CD4-positive, alpha-beta T cell treated with Interleukin-15 for 4 hours (primary cell): ENCODE data around the gene ZFAND3.

Experiments used
- DNase-seq: peaks from one replicate; pipeline ENCODE4 v3.0.0-alpha.2; 2020; ENCODE audit warnings: low spot score

The ZFAND3 gene

DNA sequence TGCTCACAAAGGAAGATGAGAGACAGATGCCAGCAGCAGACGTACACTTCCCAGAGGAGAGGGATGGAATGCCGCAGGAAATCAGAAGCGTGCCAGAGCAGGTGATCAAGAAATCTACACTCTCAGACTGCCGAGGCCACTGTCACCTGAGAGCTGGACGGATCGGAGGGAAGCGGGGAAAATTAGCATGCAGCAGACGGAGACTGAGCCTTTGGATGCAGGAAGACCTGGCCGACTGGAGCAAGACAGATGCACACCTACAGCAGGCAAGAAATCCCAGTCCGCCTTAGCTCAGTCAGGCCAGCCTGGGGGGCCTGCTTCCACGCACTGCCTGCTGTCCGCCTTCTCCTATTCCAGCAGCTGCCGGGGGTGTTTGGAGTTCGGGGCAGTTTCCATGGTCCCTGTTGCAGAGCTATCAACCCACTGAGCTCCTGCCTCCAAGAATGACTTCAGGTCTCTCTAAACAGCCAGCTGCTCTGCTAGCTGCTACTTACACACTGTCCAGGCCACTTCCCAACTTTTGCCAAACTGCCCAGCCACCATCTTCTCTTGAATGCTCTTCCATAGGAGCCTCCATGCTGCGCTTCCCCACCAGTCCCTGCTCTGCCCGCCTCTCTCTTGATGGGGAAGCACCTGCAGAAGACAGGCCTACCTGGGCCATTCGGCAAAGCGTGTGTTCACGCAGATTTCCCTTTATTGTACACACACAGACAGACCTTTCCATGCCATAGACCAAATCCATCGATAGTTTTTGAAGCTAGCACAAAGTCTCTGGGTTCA, 368.5 kb downstream of the ZFAND3 start:
- DNase-seq, result no peak

GRCh38 chr6:38188677-38189335, 369.3 kb downstream of the ZFAND3 start:
- no peak for DNase-seq

DNA sequence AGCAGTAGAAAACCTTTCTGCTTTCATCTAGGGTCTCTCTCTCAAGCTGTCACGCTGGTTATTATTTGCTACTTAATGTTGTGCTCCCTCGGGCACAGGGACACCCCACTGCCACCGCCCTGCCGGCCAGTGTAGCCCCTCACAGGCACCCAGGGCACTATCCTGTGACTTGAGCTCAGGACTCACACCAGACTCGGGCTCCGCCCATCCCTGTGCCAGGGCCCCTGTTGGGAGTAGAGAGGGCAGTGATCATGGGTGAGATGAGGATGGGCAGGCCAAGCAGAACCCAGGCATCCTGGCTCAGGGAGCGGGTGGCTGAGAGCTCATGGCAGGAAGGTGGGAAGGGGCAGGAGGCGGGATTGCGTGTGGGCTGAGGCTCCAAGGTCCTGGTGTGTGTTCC, 371.9 kb downstream of the ZFAND3 start:
- DNase-seq, result no peak

DNA sequence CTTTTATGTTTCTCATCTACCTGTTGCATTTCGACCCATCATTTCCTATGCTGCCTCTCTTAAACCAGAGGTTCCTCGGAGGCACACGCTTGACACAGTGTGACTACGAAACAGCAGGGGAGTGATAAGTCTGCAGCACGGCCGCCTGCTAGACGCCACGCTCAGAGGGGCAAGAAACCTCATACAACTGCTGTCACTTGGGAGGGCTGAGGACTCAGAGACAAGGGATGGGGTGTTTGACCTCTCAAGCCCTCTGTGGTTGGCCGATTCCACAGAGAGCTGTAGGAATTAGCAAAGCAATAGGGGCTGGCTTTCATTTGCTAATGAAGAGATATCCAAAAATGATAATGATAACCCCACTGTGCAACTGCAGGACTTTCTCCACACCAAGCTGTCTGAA, 372.5 kb downstream of the ZFAND3 start:
- no peak for DNase-seq

- no peak for DNase-seq
Observed at GRCh38 chr6:38192487-38192886, 373.0 kb downstream of the ZFAND3 start.

DNA sequence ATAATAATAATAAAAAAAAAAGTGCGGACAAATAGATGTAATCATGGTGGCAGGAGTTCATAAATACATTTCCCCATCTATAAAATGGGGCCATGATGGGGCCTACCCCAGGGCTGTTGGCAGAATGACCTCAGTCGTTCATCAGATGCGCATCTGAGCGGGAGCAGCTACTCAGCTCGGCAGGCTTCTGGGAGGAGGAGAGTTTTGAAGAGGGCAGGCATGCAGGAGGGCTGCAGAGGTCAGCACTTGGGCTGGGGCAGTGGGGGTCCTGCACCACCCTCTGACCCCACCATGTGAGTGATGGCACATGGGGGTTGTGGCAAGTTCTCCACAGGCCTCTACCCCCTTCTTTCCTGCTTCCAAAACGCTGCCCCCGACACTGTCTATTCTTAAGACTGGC, 373.5 kb downstream of the ZFAND3 start:
- DNase-seq, result no peak

DNA sequence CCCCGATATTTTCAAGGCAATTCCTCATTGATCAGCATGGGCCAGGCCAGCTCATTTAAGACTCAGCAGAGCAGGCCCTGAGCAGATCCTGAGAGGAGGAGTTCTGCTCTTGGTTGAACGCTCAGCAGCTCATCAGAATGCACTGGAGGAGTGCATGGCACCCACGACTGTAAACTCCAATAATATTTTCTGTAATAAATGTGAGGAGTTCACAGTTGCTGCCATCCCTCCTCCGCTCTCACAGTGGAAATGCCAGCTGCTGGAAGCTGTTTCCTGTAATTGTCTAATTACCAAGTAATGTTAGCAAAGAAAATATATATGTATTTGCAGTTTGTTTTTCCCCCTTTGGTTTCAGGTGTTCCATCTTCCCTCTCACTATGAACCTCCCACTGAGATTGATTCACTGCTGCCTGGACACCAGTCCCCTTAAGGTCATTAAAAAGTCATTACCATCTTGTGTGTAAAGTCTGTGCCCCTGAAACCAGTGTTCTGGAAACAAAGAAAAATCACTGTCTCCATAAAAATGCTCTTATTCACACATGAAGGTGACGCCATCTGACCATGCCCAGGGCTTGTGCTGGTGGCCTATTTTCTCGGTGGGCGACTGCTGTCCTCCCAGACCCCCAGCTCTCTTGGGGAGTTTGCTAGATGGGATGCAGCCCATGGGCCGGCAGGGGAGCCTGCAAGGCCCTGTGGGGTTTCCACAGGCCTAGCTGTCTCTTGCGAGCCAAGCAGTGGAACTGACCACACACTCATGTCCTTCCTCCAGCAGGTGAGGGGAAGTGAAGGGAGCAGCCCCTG, 374.2 kb downstream of the ZFAND3 start:
- DNase-seq, result no peak

- no peak for DNase-seq
Observed at GRCh38 chr6:38194282-38194572, 374.7 kb downstream of the ZFAND3 start.

- DNase-seq, result no peak
Observed at GRCh38 chr6:38194589-38194988, 375.1 kb downstream of the ZFAND3 start.

DNA sequence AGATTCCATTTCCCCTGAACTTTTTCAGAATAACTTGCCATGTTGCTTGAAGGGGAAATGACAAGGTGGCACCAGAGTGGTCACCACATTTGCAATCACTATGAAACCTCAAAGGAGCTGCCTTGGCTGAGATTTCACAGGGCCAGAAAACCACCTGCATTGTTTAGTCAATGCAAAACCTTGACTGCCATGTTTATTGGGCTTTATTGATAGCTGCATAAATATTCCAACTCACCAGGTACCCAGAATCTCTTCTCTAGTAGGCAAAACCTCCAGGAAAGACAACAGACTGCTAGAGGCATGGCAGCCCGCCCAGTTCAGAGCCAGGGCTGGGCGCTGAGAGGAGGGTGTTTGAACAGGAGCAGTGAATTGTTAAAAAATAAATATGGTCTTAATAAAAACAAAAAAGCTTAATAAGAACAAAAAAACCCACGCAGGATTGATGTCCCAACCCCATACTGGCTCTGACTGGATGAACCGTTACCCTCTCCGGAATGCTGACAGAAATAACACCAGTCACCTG, 375.6 kb downstream of the ZFAND3 start:
- no peak for DNase-seq

GRCh38 chr6:38198219-38198618, 378.7 kb downstream of the ZFAND3 start:
- DNase-seq, result no peak
